SU-DHL-6 (cell line): Measurements from ENCODE around the gene TMEM273.

ENCODE experiments used
- H2AFZ ChIP-seq: fragments of 200-600 bp; sonication (generic); 2 replicates; pipeline ENCODE4 v1.6.1; 2014; ENCODE audit warnings: low read depth, mild to moderate bottlenecking, moderate library complexity, mixed read lengths, antibody characterized with exemption, low read length; ENCODE audit not compliant: severe bottlenecking
- H3F3A ChIP-seq: fragments of 200-600 bp; shearing (Covaris generic); 2 replicates; pipeline ENCODE4 v1.6.0; 2016; ENCODE audit warnings: antibody characterized with exemption, mild to moderate bottlenecking; ENCODE audit not compliant: insufficient read depth
- H3K27ac ChIP-seq: fragments of 200-600 bp; sonication (generic); 2 replicates; pipeline ENCODE4 v1.5.1; 2016; ENCODE audit warnings: low read depth, mild to moderate bottlenecking, low read length, moderate library complexity, mixed read lengths
- H3K27me3 ChIP-seq: fragments of 200-600 bp; sonication (generic), shearing (Covaris generic); 2 replicates; pipeline ENCODE4 v1.6.0; 2014; ENCODE audit warnings: mild to moderate bottlenecking, low read length
- H3K36me3 ChIP-seq: fragments of 200-600 bp; sonication (generic); 2 replicates; pipeline ENCODE4 v1.6.1; 2014; ENCODE audit warnings: mild to moderate bottlenecking, low read length, mixed read lengths
- H3K4me2 ChIP-seq: fragments of 300-600, 200-600 bp; shearing (Covaris generic), sonication (generic); 2 replicates; pipeline ENCODE4 v1.6.0; 2014; ENCODE audit warnings: low read length, low read depth, mild to moderate bottlenecking; ENCODE audit not compliant: poor library complexity, severe bottlenecking
- H3K4me3 ChIP-seq: fragments of 200-600 bp; sonication (generic); 2 replicates; pipeline ENCODE4 v1.5.1; 2014; ENCODE audit warnings: antibody characterized with exemption, low read length, mild to moderate bottlenecking, mixed read lengths; ENCODE audit not compliant: insufficient read depth, poor library complexity, severe bottlenecking
- H3K79me2 ChIP-seq: fragments of 200-600 bp; sonication (generic); 2 replicates; pipeline ENCODE4 v1.6.1; 2014; ENCODE audit warnings: mild to moderate bottlenecking, low read length, moderate library complexity; ENCODE audit not compliant: insufficient read depth
- H3K9ac ChIP-seq: fragments of 200-600 bp; sonication (generic); 2 replicates; pipeline ENCODE4 v1.7.0; 2014; ENCODE audit warnings: mild to moderate bottlenecking, low read length
- H3K9me2 ChIP-seq: fragments of 200-600 bp; sonication (generic); replicated peaks from 2 replicates; pipeline ENCODE4 v1.6.1; 2014; ENCODE audit warnings: low read length; ENCODE audit not compliant: insufficient read depth
- H3K9me3 ChIP-seq: fragments of 200-600 bp; sonication (generic); 2 replicates; pipeline ENCODE4 v1.6.1; 2014; ENCODE audit warnings: low read length, mixed read lengths; ENCODE audit not compliant: insufficient read depth
- H4K20me1 ChIP-seq: fragments of 200-600 bp; sonication (generic); 2 replicates; pipeline ENCODE4 v1.6.1; 2014; ENCODE audit warnings: low read depth, mild to moderate bottlenecking, antibody characterized with exemption, low read length, moderate library complexity, mixed read lengths
- EZH2phosphoT487 ChIP-seq: fragments of 200-600 bp; sonication (generic), shearing (Covaris generic); conservative IDR thresholded peaks from 2 replicates; pipeline ENCODE4 v1.6.1; 2018; ENCODE audit warnings: mild to moderate bottlenecking, antibody characterized with exemption, low read length, moderate library complexity, mixed read lengths
- TF ChIP-seq, protein P1 (sequence below): fragments of 200-600 bp; sonication (generic); IDR thresholded peaks from one replicate; pipeline ENCODE4 v1.5.1; 2017; ENCODE audit warnings: antibody characterized with exemption, mild to moderate bottlenecking, low read length, moderate library complexity; ENCODE audit not compliant: insufficient read depth, poor library complexity, severe bottlenecking

Gene TMEM273

GRCh38 chr10:49231086-49231820, 43.1 kb upstream of the TMEM273 start:
- no peak for TF ChIP-seq EZH2phosphoT487
- TF ChIP-seq, protein P1, sequence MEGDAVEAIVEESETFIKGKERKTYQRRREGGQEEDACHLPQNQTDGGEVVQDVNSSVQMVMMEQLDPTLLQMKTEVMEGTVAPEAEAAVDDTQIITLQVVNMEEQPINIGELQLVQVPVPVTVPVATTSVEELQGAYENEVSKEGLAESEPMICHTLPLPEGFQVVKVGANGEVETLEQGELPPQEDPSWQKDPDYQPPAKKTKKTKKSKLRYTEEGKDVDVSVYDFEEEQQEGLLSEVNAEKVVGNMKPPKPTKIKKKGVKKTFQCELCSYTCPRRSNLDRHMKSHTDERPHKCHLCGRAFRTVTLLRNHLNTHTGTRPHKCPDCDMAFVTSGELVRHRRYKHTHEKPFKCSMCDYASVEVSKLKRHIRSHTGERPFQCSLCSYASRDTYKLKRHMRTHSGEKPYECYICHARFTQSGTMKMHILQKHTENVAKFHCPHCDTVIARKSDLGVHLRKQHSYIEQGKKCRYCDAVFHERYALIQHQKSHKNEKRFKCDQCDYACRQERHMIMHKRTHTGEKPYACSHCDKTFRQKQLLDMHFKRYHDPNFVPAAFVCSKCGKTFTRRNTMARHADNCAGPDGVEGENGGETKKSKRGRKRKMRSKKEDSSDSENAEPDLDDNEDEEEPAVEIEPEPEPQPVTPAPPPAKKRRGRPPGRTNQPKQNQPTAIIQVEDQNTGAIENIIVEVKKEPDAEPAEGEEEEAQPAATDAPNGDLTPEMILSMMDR = no peak
- Histone ChIP-seq H3K9me2 (no peaks in the 10 kb centered on the region), H3K9ac (no peak overlapping the region), H3K9me3 (no peaks in the 10 kb centered on the region), H3K27ac (no peak overlapping the region), H2AFZ (no peak overlapping the region), H3F3A (no peaks in the 10 kb centered on the region), H3K27me3 (no peaks in the 10 kb centered on the region), H3K4me2 (no peak overlapping the region), H3K4me3 (no peak overlapping the region), H4K20me1 (no peaks in the 10 kb centered on the region), H3K36me3 (no peaks in the 10 kb centered on the region), H3K79me2 (no peaks in the 10 kb centered on the region)

- TF ChIP-seq EZH2phosphoT487 = no peak
- TF ChIP-seq, protein P1 = no peak
- no peaks in the 10 kb centered on the region for H3K9me2 ChIP-seq
- no peak overlapping the region for H3K4me3 ChIP-seq
- no peaks in the 10 kb centered on the region for H3K79me2 ChIP-seq
- no peak overlapping the region for H3K4me2 ChIP-seq
- no peaks in the 10 kb centered on the region for H4K20me1 ChIP-seq
- no peaks in the 10 kb centered on the region for H3K27me3 ChIP-seq
- no peaks in the 10 kb centered on the region for H3K36me3 ChIP-seq
- H2AFZ ChIP-seq = no peak overlapping the region
- no peak overlapping the region for H3K9ac ChIP-seq
- no peaks in the 10 kb centered on the region for H3F3A ChIP-seq
- no peaks in the 10 kb centered on the region for H3K9me3 ChIP-seq
- H3K27ac ChIP-seq = no peak overlapping the region
Observed at GRCh38 chr10:49230004-49230403, 41.8 kb upstream of the TMEM273 start.

DNA sequence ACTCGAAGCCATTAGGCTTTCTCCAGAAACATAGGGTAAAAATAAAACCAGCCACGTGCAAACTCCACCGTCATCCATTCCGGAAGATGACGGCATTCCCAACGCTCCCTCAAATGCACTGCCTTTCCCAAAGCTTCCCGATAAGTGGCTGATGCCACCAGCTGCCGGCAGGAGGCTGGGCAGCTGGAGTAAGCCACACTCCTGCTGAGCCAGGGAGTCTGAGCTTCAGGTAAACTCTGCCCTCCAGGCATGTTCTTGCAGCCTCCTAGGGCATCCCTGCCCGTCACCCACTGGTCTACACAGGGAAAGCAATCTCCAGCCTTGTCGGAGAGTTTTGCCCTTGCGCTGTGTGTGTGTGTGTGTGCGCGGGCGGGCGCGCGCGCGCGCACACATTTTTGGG, 40.5 kb upstream of the TMEM273 start:
- Histone ChIP-seq H3F3A (no peaks in the 10 kb centered on the region), H3K36me3 (no peaks in the 10 kb centered on the region), H3K27me3 (no peaks in the 10 kb centered on the region)

More for the DNA sequence above, 40.5 kb upstream of the TMEM273 start:
- Histone ChIP-seq H3K4me2 (no peak overlapping the region), H2AFZ (no peak overlapping the region), H3K9me2 (no peaks in the 10 kb centered on the region), H3K79me2 (no peaks in the 10 kb centered on the region), H3K4me3 (no peak overlapping the region), H3K9ac (no peak overlapping the region), H3K9me3 (no peaks in the 10 kb centered on the region), H4K20me1 (no peaks in the 10 kb centered on the region), H3K27ac (no peak overlapping the region)
- TF ChIP-seq EZH2phosphoT487 = no peak
- TF ChIP-seq, protein P1 = no peak
